Erythroblast (primary cell): ENCODE measurements around the gene APPL2.

Experiments
- GATA1 ChIP-seq: IDR thresholded peaks from 2 replicates; pipeline ENCODE4 v1.6.1; 2011; ENCODE audit warnings: low read depth, mild to moderate bottlenecking, control low read depth, low read length, moderate library complexity
- POLR2A ChIP-seq: IDR thresholded peaks from 2 replicates; pipeline ENCODE4 v1.6.1; 2011; ENCODE audit warnings: mild to moderate bottlenecking, low read length

DNA sequence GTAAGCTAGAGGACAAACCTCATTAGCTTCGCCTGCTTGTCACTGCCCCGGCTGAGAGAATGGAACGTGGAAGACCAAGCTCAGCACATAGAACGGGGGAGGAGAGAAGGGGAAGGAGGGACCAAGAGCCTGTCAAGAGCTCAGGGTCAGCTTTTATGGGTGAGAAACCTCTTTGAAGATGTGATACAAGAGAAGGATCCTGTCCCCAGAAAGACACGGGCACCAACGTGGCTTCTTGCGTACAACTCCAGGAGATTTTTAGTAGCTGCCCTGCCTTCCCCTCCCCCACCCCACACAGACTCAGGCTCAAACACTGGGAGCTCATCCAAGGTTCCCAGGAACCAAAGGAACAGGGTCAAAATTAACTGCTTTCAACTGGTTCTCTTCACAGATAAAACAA lies 34.7 kb downstream of the APPL2 start:
- TF ChIP-seq POLR2A (no peak), GATA1 (no peak)
